Fibroblast of skin of left biceps (primary cell): ENCODE data around the gene SMOC2.
"Not testable (repeated sequence)": the region's sequence is repeated elsewhere in the genome, so short reads cannot be mapped to it uniquely, and the experiment has no call there.

ENCODE experiments used
- DNase-seq, 2 experiments: peaks; one replicate each; pipeline ENCODE4 v3.0.0-alpha.2; 2013; ENCODE audit warnings: low read depth in 2 of 2

SMOC2 gene

DNA sequence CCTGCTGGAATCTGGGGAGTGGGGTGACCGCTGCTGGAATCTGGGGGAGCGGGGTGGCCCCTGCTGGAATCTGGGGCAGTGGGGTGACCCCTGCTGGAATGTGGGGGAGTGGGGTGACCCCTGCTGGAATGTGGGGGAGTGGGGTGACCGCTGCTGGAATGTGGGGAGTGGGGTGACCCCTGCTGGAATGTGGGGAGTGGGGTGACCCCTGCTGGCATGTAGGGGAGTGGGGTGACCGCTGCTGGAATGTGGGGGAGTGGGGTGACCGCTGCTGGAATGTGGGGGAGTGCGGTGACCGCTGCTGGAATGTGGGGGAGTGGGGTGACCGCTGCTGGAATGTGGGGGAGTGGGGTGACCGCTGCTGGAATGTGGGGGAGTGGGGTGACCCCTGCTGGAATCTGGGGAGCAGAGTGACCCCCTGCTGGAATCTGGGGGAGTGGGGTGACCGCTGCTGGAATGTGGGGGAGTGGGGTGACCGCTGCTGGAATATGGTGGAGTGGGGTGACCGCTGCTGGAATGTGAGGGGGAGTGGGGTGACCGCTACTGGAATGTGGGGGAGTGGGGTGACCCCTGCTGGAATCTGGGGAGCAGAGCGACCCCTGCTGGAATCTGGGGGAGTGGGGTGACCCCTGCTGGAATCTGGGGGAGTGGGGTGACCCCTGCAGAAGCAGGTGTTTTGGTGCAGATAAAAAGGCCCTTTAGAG, 97.4 kb downstream of the SMOC2 start:
- DNase-seq, result not testable (repeated sequence)

DNA sequence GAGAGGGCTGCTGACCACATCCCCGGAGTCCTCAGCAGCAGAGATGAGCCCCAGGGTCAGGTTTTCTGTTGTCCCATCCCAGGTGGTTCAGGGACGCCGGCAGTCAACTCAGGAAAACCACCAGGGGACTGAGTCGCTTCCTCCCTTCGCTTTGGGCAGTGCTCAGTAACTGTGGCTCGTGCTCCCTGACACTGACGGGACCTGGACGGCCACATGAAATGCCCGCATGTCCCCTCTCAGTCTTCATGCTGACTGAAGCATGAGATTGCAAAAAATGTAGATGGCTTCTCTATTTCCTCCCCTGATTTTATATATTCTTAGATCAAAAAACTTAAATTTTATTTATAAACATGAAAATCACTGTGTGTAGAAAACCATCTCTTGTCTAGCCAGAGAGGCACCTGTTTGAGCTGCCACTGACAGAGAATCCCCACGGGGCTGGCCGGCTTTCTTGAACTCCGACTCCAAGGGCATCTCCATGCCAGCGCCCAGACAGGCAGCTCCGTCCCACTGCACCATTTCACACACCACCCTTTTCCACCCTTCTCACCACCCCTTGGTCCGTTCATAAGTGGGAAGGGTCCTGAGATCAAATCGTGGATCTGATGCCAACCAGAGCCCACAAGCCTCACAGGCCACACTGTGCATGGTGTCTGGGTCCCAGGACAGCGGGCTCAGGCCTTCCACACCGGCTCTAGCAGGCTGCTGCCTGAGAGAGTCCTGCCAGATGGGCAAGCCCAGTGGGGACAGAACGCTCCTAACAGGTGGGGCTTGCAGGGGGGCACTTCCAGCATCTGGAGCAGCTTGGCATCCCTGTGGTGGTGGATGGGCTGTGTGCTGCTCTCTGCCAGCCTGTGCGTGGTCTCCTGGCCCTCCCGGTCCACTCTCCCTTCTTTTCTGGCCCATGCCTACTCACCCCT, 98.2 kb downstream of the SMOC2 start:
- DNase-seq, result no peak

DNA sequence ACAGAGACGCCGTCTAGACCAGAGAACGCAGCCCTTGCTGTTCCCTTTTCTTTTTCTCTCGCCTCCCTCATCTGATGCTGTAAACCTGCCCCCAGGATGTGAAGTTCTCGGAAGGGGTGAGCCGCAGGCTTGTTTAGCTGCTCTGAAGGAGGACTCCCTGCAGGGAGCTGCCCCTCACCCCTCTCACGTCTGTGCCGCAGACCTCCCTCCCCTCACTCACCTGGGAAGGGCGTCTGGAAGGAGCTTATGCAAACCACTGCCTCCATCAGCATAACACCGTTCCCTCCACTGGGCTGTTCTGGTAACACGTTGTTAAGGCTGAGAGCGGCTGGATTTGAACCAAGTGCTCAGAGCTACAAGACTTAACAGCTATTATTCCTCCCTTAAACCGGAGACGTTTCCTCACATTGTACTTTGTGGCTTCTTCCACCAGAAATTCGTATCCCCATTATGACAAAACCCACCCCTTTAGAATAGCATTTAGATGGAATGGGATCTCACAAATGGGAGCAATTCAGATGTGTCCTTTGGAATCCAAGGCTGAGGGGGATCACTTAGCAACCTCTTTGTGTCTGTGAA, 99.8 kb downstream of the SMOC2 start:
- DNase-seq, result no peak

- DNase-seq, result no peak
Observed at GRCh38 chr6:168541307-168541706, 100.3 kb downstream of the SMOC2 start.

- no peak for DNase-seq
Observed at GRCh38 chr6:168542301-168542700, 101.3 kb downstream of the SMOC2 start.

- no peak for DNase-seq
Observed at GRCh38 chr6:168545428-168545827, 104.4 kb downstream of the SMOC2 start.

DNA sequence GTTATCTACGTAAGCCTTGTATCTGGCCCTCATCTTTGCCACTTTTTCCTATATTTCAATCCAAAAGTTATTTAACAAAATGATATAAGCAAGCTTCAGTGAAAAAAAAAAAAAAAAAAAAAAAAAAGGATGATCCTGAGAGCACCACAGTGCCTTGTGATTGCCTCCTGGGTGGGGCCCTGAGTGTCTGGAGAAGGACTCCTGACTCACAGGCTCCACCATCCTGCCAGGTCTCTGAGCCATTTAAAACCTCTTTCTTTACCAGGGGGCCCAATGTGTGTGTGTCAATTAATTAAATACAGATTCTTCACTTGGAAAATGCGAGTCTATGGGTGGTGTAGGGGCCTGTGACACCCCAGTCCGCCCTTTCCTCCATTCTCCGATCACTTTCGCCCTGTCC, 105.2 kb downstream of the SMOC2 start:
- no peak for DNase-seq

GRCh38 chr6:168546730-168547129, 105.7 kb downstream of the SMOC2 start:
- no peak for DNase-seq

GRCh38 chr6:168550326-168550725, 109.3 kb downstream of the SMOC2 start:
- DNase-seq, result no peak

DNA sequence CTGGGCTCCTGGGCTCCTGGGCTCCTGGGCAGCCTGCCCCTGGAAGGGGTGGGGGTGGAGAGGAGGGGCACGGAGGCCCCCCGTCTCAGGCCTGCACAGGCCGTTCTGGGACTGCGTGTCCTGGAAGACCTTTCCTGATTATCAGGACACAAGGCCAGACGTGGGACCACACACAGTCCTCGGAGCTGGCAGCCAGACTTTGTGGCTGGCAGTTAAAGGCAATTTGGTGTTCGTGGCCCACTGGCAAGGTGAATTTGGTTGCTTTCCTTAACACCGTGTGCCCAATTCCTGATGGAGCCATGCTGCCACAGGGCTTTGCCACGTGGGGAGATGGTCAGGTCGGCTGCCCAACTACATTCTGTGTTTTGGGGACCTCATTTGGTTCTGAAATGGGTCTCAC, 113.5 kb downstream of the SMOC2 start:
- DNase-seq, result no peak

GRCh38 chr6:168554898-168555617, 114.1 kb downstream of the SMOC2 start:
- no peak for DNase-seq

DNA sequence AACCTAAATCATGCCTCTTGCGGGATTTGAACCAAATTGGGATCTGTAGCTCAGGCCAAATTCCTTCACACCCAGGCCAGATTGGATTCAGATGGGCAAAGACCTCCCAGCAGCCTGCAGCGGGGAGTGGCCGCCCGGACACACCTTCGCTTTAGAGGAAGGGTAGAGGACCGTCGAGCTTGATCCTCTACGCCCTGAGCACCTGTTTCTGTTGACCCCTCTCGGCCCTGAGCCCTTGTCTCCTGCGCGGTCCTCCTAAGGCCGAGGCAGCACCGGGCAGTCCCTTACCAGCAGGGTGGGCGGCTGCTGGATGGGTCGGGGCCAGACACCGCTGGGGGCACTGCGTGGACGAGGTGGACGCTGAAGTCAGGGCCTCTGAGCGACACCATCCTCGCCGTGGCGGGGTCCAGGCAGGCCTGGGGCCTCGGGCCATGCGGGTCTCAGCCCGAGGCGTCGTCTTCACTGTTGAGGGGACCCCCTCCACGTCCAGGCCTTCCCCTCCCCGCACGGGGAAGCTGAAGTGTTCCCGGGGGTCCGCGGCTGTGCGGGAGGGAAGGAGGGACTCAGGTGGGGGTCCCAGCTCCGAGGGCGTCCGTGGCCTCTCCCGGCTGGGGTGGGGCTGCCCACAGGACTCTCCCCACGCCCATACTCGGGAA, 114.8 kb downstream of the SMOC2 start:
- no peak for DNase-seq

- DNase-seq, result no peak
Observed at GRCh38 chr6:168557512-168557911, 116.5 kb downstream of the SMOC2 start.

GRCh38 chr6:168558686-168559085, 117.7 kb downstream of the SMOC2 start:
- no peak for DNase-seq

GRCh38 chr6:168559574-168560098, 118.7 kb downstream of the SMOC2 start:
- no peak for DNase-seq

- no peak for DNase-seq
Observed at GRCh38 chr6:168560126-168560525, 119.1 kb downstream of the SMOC2 start.

GRCh38 chr6:168562576-168563151, 121.7 kb downstream of the SMOC2 start:
- no peak for DNase-seq

GRCh38 chr6:168563656-168564055, 122.7 kb downstream of the SMOC2 start:
- DNase-seq, result no peak

DNA sequence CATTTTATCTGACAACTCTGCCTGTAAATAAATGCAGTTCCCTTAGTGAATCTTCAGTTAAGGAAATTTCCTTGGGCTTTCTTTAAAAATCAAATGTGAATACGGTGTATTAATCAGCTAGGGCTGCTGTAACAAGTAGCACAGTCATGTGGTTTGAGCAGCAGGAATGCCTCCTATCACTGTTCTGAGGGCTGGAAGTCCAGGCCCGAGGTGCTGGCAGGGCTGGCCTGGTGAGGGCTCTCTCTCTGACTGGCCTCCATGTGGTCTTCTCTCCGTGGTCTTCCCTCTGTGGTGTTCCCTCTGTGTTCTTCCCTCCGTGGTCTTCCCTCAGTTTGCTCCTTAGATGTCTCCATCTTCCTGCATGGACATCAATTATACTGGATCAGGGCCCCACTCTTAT, 124.1 kb downstream of the SMOC2 start:
- no peak for DNase-seq

GRCh38 chr6:168570211-168570610, 129.2 kb downstream of the SMOC2 start:
- no peak for DNase-seq

DNA sequence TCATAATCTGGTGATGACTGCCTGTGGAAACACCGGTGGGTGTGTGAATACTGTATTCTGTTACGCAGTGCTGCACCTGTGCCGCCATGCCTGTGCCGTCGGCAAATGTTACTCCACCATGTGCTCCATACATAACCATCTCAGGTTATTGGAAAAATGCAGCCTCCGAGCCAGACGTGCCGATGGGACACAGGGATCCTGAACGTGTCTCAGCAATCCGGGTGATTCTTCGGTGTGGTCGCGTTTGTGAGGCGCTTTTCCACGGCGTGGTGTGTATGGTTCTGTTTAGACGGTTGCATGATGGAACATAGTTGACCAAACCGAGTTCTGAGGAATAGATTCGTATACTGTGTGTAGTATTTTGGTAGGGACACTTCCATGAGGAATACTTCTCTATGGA, 130.3 kb downstream of the SMOC2 start:
- DNase-seq, result no peak
